H1 (cell line): ENCODE data around the gene IL12RB2. TPM values are rescaled to one million over a fixed set of nuclear protein-coding genes. Genes with fewer than 3 reads are reported as not detected.

Experiments
- CTCF ChIA-PET: fragments of 300-600 bp; sonication (Branson Sonifier 250); formaldehyde crosslinking; loops from one replicate; lab custom pipeline; 2021; ENCODE audit not compliant: partially characterized antibody; lab: Charles Lee
- POLR2A ChIA-PET: fragments of 300-600 bp; sonication (Branson Sonifier 250); formaldehyde crosslinking; loops from one replicate; lab custom pipeline; 2021; ENCODE audit warnings: inconsistent platforms; ENCODE audit not compliant: partially characterized antibody; lab: Charles Lee
- DNase-seq, 2 experiments: peaks; one replicate each; pipeline versions ENCODE4 v3.0.0 to v3.0.0-alpha.2; 2010 to 2022; ENCODE audit warnings: low spot score in 2 of 2, low read depth in 1 of 2, mixed read lengths in 1 of 2
- FAIRE-seq: peaks from 2 replicates; lab custom pipeline; 2011; peaks lifted over from hg19 to GRCh38; lab: Jason Lieb, UNC
- H2AFZ ChIP-seq: 2 replicates; pipeline ENCODE4 v1.8.1; 2012; ENCODE audit warnings: low read length, inconsistent platforms
- H2AK5ac ChIP-seq: 2 replicates; pipeline ENCODE4 v1.6.1; 2013; ENCODE audit warnings: low read depth, low read length
- H2BK120ac ChIP-seq: replicated peaks from 2 replicates; pipeline ENCODE3; 2013; ENCODE audit warnings: low read depth, low read length, inconsistent platforms
- H2BK12ac ChIP-seq: 2 replicates; pipeline ENCODE4 v1.6.1; 2013; ENCODE audit warnings: low read depth, low read length
- H2BK15ac ChIP-seq: 2 replicates; pipeline ENCODE4 v1.6.1; 2013; ENCODE audit warnings: low read length
- H2BK20ac ChIP-seq: 2 replicates; pipeline ENCODE4 v1.6.1; 2013; ENCODE audit warnings: low read length
- H2BK5ac ChIP-seq: 2 replicates; pipeline ENCODE4 v1.6.1; 2013; ENCODE audit warnings: low read depth, low read length
- H3K14ac ChIP-seq: 2 replicates; pipeline ENCODE4 v1.6.1; 2013; ENCODE audit warnings: inconsistent platforms; ENCODE audit not compliant: insufficient read length
- H3K18ac ChIP-seq: 2 replicates; pipeline ENCODE4 v1.6.1; 2013; ENCODE audit warnings: low read length; ENCODE audit errors: extremely low read depth
- H3K23ac ChIP-seq: 2 replicates; pipeline ENCODE4 v1.6.1; 2013; ENCODE audit warnings: inconsistent platforms; ENCODE audit not compliant: insufficient read length
- H3K23me2 ChIP-seq: 2 replicates; pipeline ENCODE4 v1.6.1; 2013; ENCODE audit warnings: low read depth, low read length
- H3K27ac ChIP-seq: 2 replicates; pipeline ENCODE4 v1.6.1; 2011; ENCODE audit warnings: low read depth, low read length, inconsistent platforms
- H3K27me3 ChIP-seq, 4 experiments: replicated peaks in 1 of 4; 1 replicate in 1 of 4; 2 replicates in 3 of 4; pipeline versions ENCODE4 v1.6.1 to v1.8.1; 2011 to 2013; ENCODE audit warnings: low read length in 3 of 4, mild to moderate bottlenecking in 3 of 4, inconsistent platforms in 2 of 4, mixed read lengths in 2 of 4, moderate library complexity in 1 of 4; ENCODE audit not compliant: control insufficient read depth in 3 of 4, insufficient read depth in 3 of 4; ENCODE audit errors: extremely low read depth in 1 of 4
- H3K36me3 ChIP-seq, 4 experiments: 2 replicates each; pipeline versions ENCODE4 v1.6.1 to v1.8.1; 2011 to 2013; ENCODE audit warnings: mild to moderate bottlenecking in 4 of 4, low read length in 3 of 4, moderate library complexity in 2 of 4, control low read depth in 1 of 4, inconsistent platforms in 1 of 4; ENCODE audit not compliant: insufficient read depth in 4 of 4, control insufficient read depth in 2 of 4
- H3K4ac ChIP-seq: replicated peaks from 2 replicates; pipeline ENCODE3; 2013; ENCODE audit warnings: low read length, low read depth, mixed read lengths, inconsistent platforms; ENCODE audit not compliant: insufficient read length
- H3K4me1 ChIP-seq, 4 experiments: replicated peaks in 1 of 4; 1 replicate in 1 of 4; 2 replicates in 3 of 4; pipeline versions ENCODE4 v1.6.1 to v1.8.1; 2011 to 2013; ENCODE audit warnings: low read length in 3 of 4, inconsistent platforms in 2 of 4, mixed read lengths in 1 of 4; ENCODE audit not compliant: insufficient read depth in 4 of 4, control insufficient read depth in 3 of 4
- H3K4me2 ChIP-seq, 2 experiments: 2 replicates each; pipeline versions ENCODE4 v1.6.1 to v1.8.1; 2011 to 2013; ENCODE audit warnings: low read depth in 2 of 2, low read length in 2 of 2, control low read depth in 1 of 2, inconsistent platforms in 1 of 2, mild to moderate bottlenecking in 1 of 2; ENCODE audit not compliant: insufficient read depth in 1 of 2
- H3K4me3 ChIP-seq, 4 experiments: fragments of 200-600, 300-600 bp in 1 of 4; sonication (generic), shearing (Covaris generic), sonication (Bioruptor Twin) in 1 of 4; 2 replicates each; pipeline versions ENCODE4 v1.5.1 to v1.8.1; 2011 to 2016; ENCODE audit warnings: low read length in 4 of 4, low read depth in 3 of 4, control low read depth in 2 of 4, inconsistent platforms in 2 of 4, mild to moderate bottlenecking in 2 of 4, mixed read lengths in 1 of 4, moderate library complexity in 1 of 4; ENCODE audit not compliant: insufficient read depth in 2 of 4; ENCODE audit errors: extremely low read depth in 1 of 4
- H3K56ac ChIP-seq: replicated peaks from 2 replicates; pipeline ENCODE3; 2013; ENCODE audit warnings: low read depth, mild to moderate bottlenecking, mixed read lengths, low read length, inconsistent platforms; ENCODE audit not compliant: insufficient read length
- H3K79me1 ChIP-seq: 2 replicates; pipeline ENCODE4 v1.6.1; 2013; ENCODE audit warnings: low read depth, low read length, control low read depth
- H3K79me2 ChIP-seq, 2 experiments: 2 replicates each; pipeline versions ENCODE4 v1.6.1 to v1.8.1; 2012 to 2013; ENCODE audit warnings: low read length in 2 of 2, mild to moderate bottlenecking in 2 of 2, inconsistent platforms in 1 of 2; ENCODE audit not compliant: insufficient read depth in 2 of 2, control insufficient read depth in 1 of 2
- H3K9ac ChIP-seq, 4 experiments: replicated peaks in 1 of 4; 1 replicate in 1 of 4; 2 replicates in 3 of 4; pipeline versions ENCODE4 v1.6.1 to v1.8.1; 2011 to 2013; ENCODE audit warnings: low read depth in 3 of 4, low read length in 3 of 4, control low read depth in 2 of 4, mild to moderate bottlenecking in 2 of 4, moderate library complexity in 2 of 4, inconsistent platforms in 1 of 4; ENCODE audit errors: extremely low read depth in 1 of 4
- H3K9me3 ChIP-seq, 2 experiments: 2 replicates each; pipeline versions ENCODE4 v1.6.1 to v1.8.1; 2012 to 2013; ENCODE audit warnings: mild to moderate bottlenecking in 2 of 2, moderate library complexity in 2 of 2, control low read depth in 1 of 2, inconsistent platforms in 1 of 2, low read depth in 1 of 2, low read length in 1 of 2, mixed read lengths in 1 of 2; ENCODE audit not compliant: insufficient read depth in 2 of 2
- H4K20me1 ChIP-seq, 2 experiments: replicated peaks in 1 of 2; 2 replicates each; pipeline versions ENCODE3 to v1.8.1; 2011 to 2013; ENCODE audit warnings: inconsistent platforms in 2 of 2, low read length in 2 of 2, mild to moderate bottlenecking in 1 of 2; ENCODE audit not compliant: insufficient read depth in 2 of 2, control insufficient read depth in 1 of 2
- H4K5ac ChIP-seq: 2 replicates; pipeline ENCODE4 v1.6.1; 2013; ENCODE audit warnings: low read length, low read depth, mixed read lengths, inconsistent platforms; ENCODE audit not compliant: insufficient read length
- H4K8ac ChIP-seq: 2 replicates; pipeline ENCODE4 v1.8.0; 2013; ENCODE audit warnings: mild to moderate bottlenecking, moderate library complexity, low read length, inconsistent platforms; ENCODE audit not compliant: insufficient read depth; ENCODE audit errors: extremely low read depth
- H4K91ac ChIP-seq: replicated peaks from 2 replicates; pipeline ENCODE3; 2013; ENCODE audit warnings: low read length, mixed read lengths, inconsistent platforms; ENCODE audit not compliant: insufficient read length
- BCL11A ChIP-seq, 2 experiments: IDR thresholded peaks; one replicate each; pipeline ENCODE4 v1.6.1; 2011; ENCODE audit warnings: low read depth in 2 of 2, low read length in 2 of 2, mild to moderate bottlenecking in 2 of 2
- CEBPB ChIP-seq: IDR thresholded peaks from 2 replicates; pipeline ENCODE4 v1.6.1; 2012; ENCODE audit warnings: low read depth, low read length
- GABPA ChIP-seq: IDR thresholded peaks from 2 replicates; pipeline ENCODE4 v1.6.1; 2011; ENCODE audit warnings: mild to moderate bottlenecking, low read length, moderate library complexity, borderline replicate concordance; ENCODE audit not compliant: insufficient read depth
- POU5F1 ChIP-seq: IDR thresholded peaks from 2 replicates; pipeline ENCODE4 v1.6.1; 2011; ENCODE audit warnings: low read depth, mild to moderate bottlenecking, low read length, moderate library complexity
- RBBP5 ChIP-seq: IDR thresholded peaks from 2 replicates; pipeline ENCODE4 v1.7.1; 2012; ENCODE audit warnings: low read depth, mild to moderate bottlenecking, inconsistent platforms, low read length, moderate library complexity, borderline replicate concordance
- SP2 ChIP-seq: IDR thresholded peaks from 2 replicates; pipeline ENCODE4 v1.6.1; 2012; ENCODE audit warnings: mild to moderate bottlenecking, low read length, inconsistent platforms
- SRF ChIP-seq: IDR thresholded peaks from 2 replicates; pipeline ENCODE4 v1.6.1; 2011; ENCODE audit warnings: mild to moderate bottlenecking, low read depth, low read length, moderate library complexity
- WGBS, 2 experiments: shearing (Covaris generic) in 1 of 2; methylation state at CpG; one replicate each; pipeline versions ENCODE4 v1.1.6 to v1.1.7; 2013 to 2015; ENCODE audit warnings: low lambda C conversion rate in 2 of 2, mixed read lengths in 2 of 2, inconsistent platforms in 1 of 2, low coverage in 1 of 2, missing lambda C conversion rate in 1 of 2; ENCODE audit not compliant: insufficient replicate concordance in 2 of 2, insufficient coverage in 1 of 2, insufficient read length in 1 of 2; ENCODE audit errors: extremely low coverage in 1 of 2, missing lambda C conversion rate in 1 of 2; 5-methylcytosine and 5-hydroxymethylcytosine counted together
- polyA plus RNA-seq, 7 experiments: library from polyadenylated mRNA; depleted of rRNA in 3 of 7; stranded (reverse) in 5 of 7; unstranded in 2 of 7; fragments of >200 nt in 5 of 7; fragments of 200-250 nt in 2 of 7; gene quantifications; 1 replicate in 5 of 7; 2 replicates in 1 of 7; 4 replicates in 1 of 7; pipeline versions ENCODE4 v1.2.1 to v1.2.3, GENCODE V29; 2011 to 2013; ENCODE audit warnings: missing spikeins in 2 of 7, mixed read lengths in 2 of 7
- total RNA-seq: library from RNA; stranded (reverse); fragmentation: NEBNext Ultra II Directional; extraction: Animal tissue kit (Norgen Biotek cat#: 25700); gene quantifications from 2 replicates; pipeline ENCODE4 v1.2.1, GENCODE V29; 2021
- TF ChIP-seq, protein P1 (sequence below): IDR thresholded peaks from 2 replicates; pipeline ENCODE4 v1.6.1; 2011; ENCODE audit warnings: low read length, improper control_type of control experiment
- TF ChIP-seq, protein P2 (sequence below): IDR thresholded peaks from 2 replicates; pipeline ENCODE4 v1.6.1; 2012; ENCODE audit warnings: inconsistent platforms

The IL12RB2 gene
- total and polyA plus RNA-seq, 2 of the 8 experiments (the other 6 are each of a cell fraction or from before 2014, with no cell fraction given) = 1.4 TPM

DNA sequence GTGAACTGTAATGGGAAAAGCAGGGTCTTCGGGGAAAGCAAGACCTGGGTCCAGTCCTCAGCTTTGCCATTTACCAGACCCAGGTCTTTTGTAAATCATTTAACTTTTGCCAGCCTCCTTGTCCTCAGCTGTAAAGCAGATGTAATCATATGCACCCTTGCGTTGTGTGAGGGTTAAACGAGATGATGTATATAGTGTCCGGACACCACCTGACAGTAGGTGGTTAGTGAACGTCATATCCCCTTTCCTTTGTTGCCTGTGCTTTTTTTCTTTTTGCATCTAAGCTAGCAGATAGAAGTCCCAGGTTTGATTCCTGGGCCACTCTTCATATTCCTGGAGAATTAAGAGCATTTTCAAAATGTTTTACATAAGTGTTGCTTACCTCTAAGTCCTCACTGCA is 28.5 kb downstream of the IL12RB2 start:
- H4K5ac ChIP-seq = no peak overlapping the region
- ChIA-PET POLR2A (no interaction called here), CTCF (interaction anchor here (0.9 to 6.3 kb wide), 7 partner anchors 10 to 164 kb away, joined by 3 to 53 read pairs (median 4); no protein-coding TSS in a partner anchor)
- H4K8ac ChIP-seq = no peak overlapping the region
- peaks cover 0 to 6% (median under 1%) of the 10 kb centered on the region in 4 experiments; a peak in 1 of 7 replicates for H3K4me1 ChIP-seq
- H2BK20ac ChIP-seq = no peak overlapping the region
- H3K79me2 ChIP-seq = no peaks in the 10 kb centered on the region
- H4K20me1 ChIP-seq = no peaks in the 10 kb centered on the region
- H3K79me1 ChIP-seq = no peaks in the 10 kb centered on the region
- H3K4me2 ChIP-seq = no peak overlapping the region
- DNase-seq = no peak
- H3K4ac ChIP-seq = no peak overlapping the region
- H2AFZ ChIP-seq = no peak overlapping the region
- no peak overlapping the region for H3K4me3 ChIP-seq
- H2BK5ac ChIP-seq = no peak overlapping the region
- H3K23ac ChIP-seq = no peak overlapping the region
- H2BK120ac ChIP-seq = no peak overlapping the region
- H3K27ac ChIP-seq = no peak overlapping the region
- no peaks in the 10 kb centered on the region; a peak in 2 of 7 replicates for H3K27me3 ChIP-seq
- H3K23me2 ChIP-seq = no peaks in the 10 kb centered on the region
- no peak overlapping the region for H3K18ac ChIP-seq
- 96% methylated on average over 5 of the region's 5 CpGs; no CpG with 5 or more reads in 1 of the 2 experiments for WGBS, 2 experiments
- no peak for FAIRE-seq
- H3K14ac ChIP-seq = no peak overlapping the region
- H3K9ac ChIP-seq = no peak overlapping the region
- H3K56ac ChIP-seq = no peak overlapping the region
- H3K9me3 ChIP-seq = no peaks in the 10 kb centered on the region
- no peak overlapping the region for H2BK12ac ChIP-seq
- TF ChIP-seq, protein P1, sequence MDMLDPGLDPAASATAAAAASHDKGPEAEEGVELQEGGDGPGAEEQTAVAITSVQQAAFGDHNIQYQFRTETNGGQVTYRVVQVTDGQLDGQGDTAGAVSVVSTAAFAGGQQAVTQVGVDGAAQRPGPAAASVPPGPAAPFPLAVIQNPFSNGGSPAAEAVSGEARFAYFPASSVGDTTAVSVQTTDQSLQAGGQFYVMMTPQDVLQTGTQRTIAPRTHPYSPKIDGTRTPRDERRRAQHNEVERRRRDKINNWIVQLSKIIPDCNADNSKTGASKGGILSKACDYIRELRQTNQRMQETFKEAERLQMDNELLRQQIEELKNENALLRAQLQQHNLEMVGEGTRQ = no peak
- TF ChIP-seq BCL11A (IDR thresholded peaks at IDR 0.05; ENCODE audit: low read depth in 2 of 2, low read length in 2 of 2) (no peak), RBBP5 (no peak), GABPA (no peak), SP2 (no peak), CEBPB (no peak), SRF (no peak), POU5F1 (no peak)
- TF ChIP-seq, protein P2, sequence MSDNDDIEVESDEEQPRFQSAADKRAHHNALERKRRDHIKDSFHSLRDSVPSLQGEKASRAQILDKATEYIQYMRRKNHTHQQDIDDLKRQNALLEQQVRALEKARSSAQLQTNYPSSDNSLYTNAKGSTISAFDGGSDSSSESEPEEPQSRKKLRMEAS = no peak
- H4K91ac ChIP-seq = no peak overlapping the region
- H2AK5ac ChIP-seq = no peak overlapping the region
- H2BK15ac ChIP-seq = no peak overlapping the region
- H3K36me3 ChIP-seq = no peaks in the 10 kb centered on the region
